ENCODE measurements around the gene PNKP.

DNA sequence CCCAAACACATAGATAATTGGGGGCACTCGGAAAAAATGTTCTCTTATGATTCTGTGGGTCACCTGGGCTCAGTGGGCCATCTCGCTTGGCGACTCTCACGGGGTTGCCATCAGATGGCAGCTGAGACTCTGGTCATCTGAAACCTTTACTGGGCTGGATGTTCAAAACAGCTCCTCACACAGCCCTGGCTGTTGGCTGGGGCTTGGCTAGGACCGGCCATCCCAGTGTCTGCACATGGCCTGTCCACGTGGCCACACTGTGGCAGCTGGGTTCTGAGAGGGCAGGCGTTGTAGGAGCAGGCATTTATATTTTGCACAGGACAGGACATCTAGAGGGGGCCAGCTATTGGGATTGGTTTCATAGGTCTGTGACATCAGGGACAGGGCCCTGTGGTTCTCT, 33.8 kb downstream of the PNKP start:
- TF ChIP-seq CTCF (IDR thresholded peaks at IDR 0.05; ENCODE audit: low read depth, low read length, poor library complexity, severe bottlenecking) = no peak
- no peak for TF ChIP-seq EZH2phosphoT487 (IDR thresholded peaks at IDR 0.05; ENCODE audit: borderline replicate concordance, low read length)
